NCI-H1417 (cell line): ENCODE results near the gene WDR18.

Source experiments
- DNase-seq, 3 experiments: peaks; one replicate each; lab custom pipeline; 2025; lab: John Stamatoyannopoulos, UW

The WDR18 gene

DNA sequence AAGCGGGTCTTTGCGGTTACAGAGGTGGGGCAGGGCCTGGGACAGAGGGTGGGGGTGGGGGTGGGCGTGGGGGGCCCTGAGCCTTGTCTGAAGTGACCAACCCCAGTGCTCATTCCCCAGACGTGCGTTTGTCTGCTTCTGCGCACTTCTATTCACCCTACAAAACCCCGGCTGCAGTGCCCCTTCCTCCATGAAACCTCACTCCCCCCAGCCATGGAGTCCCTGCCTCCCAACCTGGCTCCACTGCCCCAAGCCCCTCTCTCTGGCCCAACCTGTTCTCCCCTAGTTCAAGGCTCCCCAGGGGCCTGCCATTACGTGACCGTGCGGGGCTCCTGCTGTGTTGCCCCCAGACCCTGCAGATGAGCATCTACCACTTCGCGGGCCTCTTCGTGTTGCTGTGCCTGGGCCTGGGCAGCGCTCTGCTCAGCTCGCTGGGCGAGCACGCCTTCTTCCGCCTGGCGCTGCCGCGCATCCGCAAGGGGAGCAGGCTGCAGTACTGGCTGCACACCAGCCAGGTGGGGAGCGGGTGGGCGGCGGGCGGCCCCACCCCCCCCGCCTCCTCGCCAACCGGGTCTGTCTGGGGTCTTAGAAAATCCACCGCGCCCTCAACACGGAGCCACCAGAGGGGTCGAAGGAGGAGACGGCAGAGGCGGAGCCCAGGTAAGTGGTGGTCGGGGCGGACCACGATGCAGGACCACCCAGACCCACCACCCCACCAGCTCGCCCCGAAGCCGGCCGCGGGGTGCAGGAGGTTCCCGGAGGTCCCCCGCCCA, 24.3 kb downstream of the WDR18 start:
- no peak for DNase-seq

DNA sequence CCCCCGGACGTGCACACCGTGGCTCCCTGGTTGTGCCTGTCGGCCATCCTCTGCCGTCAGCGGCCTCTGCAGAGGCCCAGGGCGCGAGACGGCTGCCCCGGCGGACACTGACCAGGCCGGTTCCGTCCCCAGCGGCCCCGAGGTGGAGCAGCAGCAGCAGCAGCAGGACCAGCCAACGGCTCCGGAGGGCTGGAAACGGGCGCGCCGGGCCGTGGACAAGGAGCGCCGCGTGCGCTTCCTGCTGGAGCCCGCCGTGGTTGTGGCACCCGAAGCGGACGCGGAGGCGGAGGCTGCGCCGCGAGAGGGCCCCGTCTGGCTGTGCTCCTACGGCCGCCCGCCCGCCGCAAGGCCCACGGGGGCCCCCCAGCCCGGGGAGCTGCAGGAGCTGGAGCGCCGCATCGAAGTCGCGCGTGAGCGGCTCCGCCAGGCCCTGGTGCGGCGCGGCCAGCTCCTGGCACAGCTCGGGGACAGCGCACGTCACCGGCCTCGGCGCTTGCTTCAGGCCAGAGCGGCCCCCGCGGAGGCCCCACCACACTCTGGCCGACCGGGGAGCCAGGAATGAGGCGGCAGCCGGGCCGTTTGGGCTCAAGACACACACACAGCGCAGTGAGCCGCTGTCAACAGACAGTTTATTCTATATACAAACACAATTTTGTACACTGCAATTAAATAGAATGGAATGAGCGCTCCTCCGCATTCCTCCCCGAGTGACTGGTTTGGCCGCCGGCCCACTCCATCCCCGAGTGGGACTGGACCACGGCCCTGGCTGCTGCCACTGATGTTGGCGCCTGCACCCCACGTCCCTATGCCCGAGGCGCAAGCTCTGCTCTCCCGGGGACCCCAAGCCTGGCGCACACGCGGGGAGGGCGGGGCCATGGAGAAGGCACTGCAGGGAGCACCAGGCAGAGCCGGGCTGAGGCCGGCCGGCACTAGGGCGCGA, 25.2 kb downstream of the WDR18 start:
- DNase-seq, result no peak

DNA sequence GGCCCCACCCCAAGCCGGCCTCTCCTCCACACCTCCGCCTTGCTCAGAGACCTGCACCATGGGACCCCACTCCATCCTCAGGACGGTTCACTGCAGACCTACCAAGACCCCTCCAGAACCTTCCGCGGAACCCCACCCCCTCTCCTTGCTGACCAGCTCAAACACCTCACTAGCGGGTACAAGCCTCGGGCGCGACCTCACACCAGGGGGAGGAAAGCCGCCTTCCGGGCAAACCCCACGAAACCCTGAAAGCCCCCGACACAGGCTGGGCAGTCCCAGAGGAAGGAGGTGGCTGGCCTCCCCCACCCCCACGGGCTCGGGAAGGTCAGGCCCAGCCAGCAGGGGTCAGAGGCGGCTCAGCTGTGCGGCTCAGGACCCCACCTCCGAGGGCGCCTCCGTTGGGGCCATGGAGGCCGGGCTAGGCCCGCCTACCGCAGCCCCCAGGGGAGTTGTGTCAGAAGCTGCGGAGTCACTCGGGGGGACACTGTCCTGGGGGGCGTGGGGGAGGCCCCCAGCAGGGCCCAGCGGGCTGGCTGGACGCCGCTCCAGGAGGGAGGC, 25.9 kb downstream of the WDR18 start:
- no peak for DNase-seq

DNA sequence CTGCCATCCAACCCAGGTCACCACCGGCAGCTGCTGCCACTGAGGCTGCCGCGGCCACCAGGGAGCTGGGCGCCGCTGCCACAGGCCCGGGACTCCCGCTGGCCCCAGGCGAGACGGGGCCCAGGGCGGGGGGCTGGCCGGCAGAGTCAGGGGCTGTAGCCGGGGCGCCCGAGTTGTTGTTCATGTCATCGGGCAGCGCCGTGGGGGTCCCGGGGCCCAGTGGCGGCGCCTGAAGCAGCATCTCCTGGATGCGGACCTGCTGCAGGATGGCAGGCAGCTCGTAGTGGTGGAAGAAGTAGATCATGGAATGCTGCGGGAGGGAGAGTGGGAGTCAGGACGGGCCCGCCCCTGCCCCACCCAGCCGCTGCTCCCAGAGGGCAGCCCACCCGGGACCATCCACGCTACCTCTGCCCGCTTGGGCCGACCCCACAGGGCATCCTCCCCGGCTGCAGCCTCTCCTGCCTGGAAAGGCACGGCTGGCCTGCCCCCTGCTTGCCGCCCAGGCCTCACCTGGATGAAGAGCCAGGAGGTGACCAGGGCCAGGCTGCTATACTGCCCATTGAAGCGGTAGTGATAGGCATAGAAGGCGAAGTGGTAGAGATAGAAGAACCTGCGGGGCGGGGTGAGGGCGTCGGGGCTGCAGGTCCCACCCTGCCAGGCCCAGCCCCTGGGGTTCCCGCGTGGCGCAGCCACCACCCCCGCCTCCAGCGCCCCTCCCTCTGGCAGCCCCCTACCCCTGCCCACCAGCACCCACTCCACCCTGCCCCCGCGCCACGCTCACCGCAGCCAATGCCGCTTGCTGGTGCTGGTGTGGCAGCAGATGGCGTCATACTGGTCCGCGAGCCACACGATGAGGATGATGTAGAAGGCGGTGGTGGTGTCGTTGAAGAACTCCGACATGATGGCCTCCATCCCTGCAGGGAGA, 26.7 kb downstream of the WDR18 start:
- DNase-seq, result no peak

DNA sequence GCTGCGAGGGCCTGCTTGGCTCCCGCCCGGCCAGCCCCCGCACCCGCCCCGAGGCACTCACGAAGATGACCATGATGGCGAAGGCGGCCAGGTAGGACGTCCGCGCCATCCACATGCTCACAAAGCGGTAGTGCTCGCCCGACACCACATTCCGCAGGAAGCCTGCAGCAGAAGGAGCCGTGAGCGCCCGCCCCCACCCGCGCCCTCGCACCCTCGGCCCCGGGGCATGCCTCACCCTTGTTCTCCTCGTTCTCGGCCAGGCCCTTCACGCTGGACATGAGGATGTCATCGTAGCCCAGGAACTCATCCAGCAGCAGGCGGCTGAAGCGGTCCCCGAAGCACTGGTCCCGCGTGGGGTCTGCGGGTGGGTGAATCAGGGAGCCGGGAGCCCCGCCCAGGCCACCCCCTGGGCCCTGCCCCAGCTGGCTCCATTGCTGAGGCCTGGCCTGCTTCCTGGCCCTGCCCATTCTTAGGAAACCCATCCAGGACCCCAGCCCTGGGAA, 27.7 kb downstream of the WDR18 start:
- DNase-seq, result no peak

DNA sequence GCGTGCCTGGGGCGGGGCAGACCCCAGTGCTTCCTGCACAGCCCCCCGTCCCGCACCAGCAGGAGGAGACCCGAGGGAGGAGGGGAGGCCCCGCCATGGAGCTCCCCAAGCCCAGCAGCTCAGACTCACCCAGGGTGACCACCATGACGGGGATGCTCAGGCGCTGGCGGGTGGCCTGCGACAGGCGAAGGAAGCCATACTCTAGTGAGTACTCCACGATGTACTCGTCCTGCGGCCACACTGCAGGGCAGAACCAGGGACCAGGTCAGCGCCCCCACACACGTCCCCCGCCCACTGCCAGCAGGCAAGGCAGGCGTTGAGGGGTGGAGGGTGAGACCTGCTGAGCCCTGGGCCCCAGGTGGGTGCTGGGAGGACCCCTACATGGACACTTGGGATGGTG, 28.2 kb downstream of the WDR18 start:
- DNase-seq, result no peak

DNA sequence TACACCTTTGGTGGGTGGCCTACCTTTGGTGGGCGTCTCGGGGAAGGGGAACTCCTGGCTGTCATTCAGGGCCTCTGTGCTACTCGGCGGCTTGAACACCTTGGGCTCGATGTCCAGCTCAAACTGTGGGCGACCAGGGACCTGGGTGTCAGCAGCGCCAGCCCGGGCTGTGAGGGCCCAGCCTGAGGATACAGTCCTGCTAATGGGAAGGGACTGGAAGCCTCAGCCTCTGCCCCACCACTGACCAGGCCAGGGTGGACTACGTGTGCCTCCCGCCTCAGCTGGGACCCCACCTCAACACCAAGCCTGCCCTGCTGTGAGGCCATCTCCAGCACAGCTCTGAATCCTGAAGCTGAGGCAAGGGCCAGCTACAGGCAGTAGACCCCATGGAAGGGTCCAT, 29.1 kb downstream of the WDR18 start:
- DNase-seq, result no peak

DNA sequence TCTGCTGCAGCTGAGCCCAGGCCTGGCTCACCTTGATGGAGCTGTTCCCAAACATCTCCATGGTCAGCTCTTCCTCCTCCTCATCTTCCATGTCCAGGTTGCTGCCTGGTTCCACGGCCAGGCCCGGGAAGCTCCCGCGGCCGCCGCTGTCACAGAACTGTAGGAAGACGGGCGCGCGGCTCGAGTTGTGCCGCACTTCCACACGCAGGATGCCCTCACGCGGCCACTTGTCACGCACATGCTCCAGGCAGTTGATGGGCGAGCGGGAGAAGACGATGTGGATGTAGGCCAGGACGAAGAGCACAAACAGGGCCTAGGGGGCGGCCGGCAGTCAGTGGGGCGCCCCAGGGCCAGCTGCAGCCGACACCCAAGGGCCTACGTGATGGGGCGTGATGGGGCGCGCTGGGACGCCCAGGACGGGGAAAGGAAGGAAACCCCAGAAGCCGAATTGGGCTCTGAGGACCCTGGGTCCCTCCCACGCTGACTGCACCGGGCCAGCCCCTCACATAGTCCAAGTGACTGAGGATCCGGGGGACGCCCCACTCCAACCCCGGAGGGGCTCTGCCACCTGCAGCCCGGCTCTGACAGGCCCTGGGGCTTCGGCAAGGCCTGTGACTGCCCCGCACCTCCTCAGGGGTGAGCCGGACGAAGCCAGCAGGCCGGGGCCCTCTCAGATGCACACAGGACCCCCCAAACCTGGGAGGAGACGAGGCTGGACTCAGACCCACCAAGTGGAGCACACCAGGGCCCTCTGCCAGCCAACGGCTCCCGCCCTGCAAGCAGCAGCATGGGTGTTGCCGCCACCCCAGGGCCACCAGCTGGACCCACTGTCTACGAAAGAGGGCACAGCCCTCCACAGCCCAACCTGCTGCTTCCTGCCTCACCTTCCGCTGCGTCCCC, 30.3 kb downstream of the WDR18 start:
- no peak for DNase-seq

DNA sequence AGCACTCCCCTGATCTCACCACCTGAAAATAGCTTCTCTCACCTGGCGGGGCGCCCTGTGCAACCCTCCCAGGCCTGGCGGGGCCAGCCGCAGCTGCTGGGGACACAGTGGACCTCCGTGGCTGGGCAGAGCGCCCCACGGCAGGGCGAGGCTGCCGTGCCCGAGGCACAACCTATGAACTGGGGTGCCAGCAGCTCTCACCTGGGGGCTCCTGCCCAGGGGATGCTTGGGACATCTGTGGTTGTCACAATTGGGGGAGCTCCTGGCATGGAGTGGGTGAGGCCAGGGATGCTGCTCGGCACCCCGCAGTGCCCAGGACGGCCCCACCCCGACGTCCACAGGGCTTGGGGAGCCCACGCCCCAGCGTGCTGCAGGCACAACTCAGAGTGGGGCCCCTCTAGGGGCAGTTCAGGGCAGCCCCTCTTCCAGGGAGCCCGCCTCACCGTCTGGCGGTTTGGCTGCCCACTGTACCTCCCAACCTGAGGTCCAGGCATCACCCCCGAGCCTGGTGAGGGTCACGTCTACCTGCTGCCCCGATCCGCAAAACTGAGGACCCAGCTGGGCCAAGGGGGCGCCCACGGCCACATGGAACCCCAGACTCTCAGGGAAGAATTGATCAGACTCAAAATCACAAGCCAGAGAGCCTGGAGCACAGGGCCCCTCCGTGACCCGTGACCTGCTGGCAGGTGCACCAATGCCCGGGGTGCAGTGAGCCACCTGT, 31.1 kb downstream of the WDR18 start:
- DNase-seq, result no peak

DNA sequence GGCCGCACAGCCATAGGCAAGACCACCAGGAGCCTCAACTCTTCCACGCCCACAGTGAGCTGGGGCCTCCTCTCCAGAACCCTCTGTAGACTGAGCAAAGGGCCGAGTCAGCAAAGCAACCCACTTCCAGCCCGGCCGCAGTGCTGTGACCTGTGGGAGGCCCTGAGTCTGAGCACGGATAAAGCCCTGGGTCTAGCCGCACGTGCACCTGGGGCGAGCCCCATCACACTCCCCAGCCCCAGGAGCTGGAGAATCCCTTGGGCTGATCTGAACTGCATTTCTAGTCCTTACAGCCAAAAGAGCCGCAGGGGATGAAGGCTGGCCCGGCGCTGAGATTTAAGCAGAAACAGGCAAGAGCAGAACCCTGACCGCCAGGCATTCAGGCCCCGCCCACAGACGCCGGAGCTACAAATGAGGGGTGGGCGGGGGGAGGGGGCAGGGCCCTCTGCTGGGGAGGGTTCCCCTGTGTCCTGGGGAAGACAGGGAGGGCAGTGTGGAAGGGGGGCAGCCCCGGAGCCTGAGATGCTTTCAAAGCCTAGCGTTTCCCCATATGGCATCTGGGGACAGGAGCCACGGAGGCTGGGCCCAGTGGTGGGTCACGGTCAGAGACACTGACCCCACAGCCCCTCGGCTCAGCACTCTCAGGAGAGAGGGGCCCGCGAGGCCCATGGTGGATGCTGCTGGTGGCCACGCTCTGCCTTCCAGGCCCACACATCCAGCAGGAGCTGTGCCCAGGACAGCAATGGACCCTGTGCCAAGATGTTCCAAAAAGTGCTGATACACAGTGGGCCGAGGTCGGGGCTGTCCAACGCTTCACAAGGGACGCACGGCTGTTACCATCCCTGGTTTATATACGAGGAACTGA, 31.9 kb downstream of the WDR18 start:
- no peak for DNase-seq

DNA sequence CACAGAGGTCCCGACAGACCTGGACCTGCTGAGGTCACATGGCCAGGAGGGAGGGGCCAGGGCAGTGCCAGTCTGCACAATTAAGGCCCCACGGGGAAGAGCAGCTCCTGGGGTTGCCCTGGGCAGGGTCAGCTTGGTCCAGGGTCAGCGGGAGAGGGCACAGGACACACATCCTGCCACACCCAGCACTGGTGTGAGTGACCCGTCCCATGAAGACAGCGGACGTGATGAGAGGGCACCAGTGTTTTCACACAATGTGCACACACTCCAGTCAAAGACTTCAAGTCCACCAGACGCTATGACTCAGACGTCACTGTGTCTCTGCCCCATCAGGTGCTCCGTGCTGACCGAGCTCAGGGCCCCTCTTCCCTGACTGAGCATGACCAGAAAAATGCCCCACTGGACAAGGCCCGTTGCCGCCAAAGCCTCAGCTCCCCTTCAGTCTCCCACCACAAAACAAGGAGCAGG, 32.5 kb downstream of the WDR18 start:
- no peak for DNase-seq

DNA sequence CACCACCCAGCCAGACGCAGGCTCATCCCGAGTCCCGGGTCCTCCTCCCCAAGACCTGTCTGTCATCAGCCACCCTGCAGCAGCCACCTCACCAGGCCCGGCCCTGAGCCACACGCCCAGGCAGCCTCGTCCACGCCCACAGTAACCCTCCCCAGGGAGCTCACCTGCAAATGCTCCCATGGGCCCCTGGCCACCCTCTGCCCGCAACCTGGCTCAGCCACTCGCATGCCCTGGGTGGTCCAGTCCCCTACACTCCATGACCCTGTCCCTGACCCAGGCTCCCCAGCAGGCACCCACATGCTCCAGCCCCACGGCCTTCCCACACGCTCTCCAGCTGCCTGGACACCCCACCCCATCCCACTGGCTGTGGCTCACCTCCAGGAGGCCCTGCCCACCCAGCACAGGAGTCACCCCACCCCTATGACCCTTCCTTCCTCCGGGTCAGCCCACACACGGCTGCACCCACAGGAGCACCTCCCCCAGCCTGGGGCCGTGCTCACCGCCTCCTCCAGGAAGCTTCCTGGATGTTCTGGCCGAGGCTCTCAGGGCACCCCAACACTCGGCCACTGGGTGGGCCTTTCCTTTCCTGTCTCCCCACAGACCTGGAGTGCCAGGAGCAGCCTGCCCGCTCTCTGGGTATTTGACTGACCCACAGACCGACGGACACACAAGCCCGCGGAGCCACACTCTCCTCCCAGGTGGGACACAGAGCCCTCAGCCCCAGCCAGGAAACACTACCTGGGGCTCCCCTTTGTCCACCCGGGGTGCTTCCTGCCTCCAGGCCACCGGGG, 33.2 kb downstream of the WDR18 start:
- no peak for DNase-seq

DNA sequence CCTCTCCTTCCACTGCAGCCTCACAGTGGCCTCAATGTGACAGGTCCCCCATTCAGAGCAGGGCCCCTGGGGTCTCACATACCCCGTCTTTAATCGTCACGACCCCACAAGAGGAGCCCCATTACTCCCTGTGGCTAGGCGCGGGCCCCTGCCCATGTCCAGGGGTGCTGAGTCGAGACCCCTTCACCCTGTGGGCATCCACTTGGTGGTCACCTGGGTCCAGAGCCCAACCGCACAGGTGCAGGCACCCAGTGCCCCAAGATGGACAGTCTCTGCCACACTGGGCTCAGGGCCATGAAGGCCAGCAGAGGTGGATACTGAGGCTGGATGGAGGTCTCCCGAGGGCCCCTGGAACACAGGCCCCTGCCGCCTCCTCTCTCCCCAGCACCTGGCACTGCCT, 33.8 kb downstream of the WDR18 start:
- no peak for DNase-seq

DNA sequence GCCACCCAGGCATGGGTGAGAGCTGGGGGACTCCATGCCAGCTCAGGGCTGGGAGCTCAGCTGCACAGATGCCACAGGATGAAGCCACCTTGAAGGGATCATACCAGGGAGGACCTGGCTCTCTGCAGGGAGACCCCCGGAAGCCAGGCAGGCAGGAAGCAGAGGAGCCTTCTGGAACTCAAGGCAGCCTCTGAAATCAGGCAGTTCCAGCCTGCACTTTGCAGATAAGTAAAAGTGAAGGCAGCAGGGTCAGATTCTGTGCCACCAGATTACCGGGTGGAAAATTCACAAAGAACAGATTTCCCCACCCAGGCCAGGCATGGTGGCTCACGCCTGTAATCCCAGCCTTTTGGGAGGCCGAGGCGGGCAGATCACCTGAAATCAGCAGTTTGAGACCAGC, 34.2 kb downstream of the WDR18 start:
- no peak for DNase-seq

DNA sequence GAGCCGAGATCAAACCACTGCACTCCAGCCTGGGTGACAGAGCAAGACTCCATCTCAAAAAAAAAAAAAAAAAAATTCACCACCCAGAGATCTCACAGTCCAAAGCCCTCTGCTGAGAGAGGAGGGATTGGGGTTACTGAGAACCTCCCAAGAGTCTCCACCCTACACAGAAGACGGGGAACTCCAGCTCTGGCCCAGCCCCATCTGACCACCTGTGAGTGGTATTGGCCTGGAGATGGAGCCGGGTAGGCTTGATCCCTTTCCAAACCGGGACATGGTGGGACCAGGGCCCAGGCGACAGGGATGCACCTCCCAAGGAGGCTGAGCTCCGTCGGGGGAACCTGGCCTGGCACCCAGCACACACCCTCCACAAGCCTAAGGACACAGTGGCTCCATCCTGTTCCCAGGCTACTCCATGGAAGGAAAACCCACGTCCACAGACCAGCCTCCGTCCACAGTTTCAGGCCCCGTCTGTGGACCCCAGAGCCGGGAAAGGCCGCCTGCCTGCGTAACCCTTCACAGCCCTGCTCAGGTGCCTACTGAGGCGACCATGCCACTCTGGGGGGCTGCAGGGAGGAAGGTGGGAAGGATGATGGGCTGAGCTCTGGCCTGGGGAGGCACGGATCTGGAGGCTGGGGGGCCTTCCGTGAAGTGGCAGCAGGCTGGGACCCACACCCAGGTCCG, 34.9 kb downstream of the WDR18 start:
- DNase-seq, result no peak

DNA sequence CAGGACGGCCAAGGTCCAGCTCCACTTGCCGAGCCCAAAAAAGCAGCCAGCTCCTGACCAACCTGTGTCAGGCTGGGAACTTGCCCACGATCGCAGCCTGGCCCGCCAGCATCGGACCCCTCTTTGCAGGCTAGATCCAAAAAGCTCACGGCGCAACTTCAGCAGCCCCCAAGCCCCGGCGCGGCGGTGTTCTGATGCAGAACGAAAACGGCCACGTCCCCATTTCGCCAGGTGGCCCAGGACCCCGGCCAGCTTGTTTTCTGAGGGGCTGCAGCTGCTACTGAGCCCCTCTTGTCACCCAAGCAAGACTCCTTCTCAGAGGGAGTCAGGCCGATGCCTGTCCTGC, 35.4 kb downstream of the WDR18 start:
- DNase-seq, result no peak
